DOHH2 (cell line): ENCODE results near the gene RBM33.

ENCODE experiments used
- H3F3A ChIP-seq: fragments of 200-600 bp; sonication (generic), shearing (Covaris generic); 2 replicates; pipeline ENCODE4 v1.6.0; 2016; ENCODE audit warnings: antibody characterized with exemption, mild to moderate bottlenecking; ENCODE audit not compliant: control insufficient read depth, insufficient read depth
- H3K27ac ChIP-seq: fragments of 200-600 bp; sonication (generic); 2 replicates; pipeline ENCODE4 v1.5.1; 2014; ENCODE audit warnings: low read depth, mild to moderate bottlenecking, low read length, moderate library complexity
- H3K27me3 ChIP-seq: fragments of 200-600 bp; sonication (generic); 2 replicates; pipeline ENCODE4 v1.6.1; 2014; ENCODE audit warnings: mild to moderate bottlenecking, low read length, mixed read lengths; ENCODE audit not compliant: control insufficient read depth
- H3K36me3 ChIP-seq: fragments of 200-600 bp; sonication (generic); 2 replicates; pipeline ENCODE4 v1.6.1; 2014; ENCODE audit warnings: mild to moderate bottlenecking, low read length, moderate library complexity, mixed read lengths; ENCODE audit not compliant: control insufficient read depth
- H3K4me1 ChIP-seq: fragments of 200-600 bp; sonication (generic); 2 replicates; pipeline ENCODE4 v1.6.1; 2014; ENCODE audit warnings: mild to moderate bottlenecking, low read length, mixed read lengths; ENCODE audit not compliant: control insufficient read depth
- H3K4me2 ChIP-seq: fragments of 200-600 bp; sonication (generic); 2 replicates; pipeline ENCODE4 v1.6.0; 2014; ENCODE audit warnings: mild to moderate bottlenecking, low read length, moderate library complexity
- H3K4me3 ChIP-seq: fragments of 200-600 bp; sonication (generic); 2 replicates; pipeline ENCODE4 v1.5.1; 2014; ENCODE audit warnings: mild to moderate bottlenecking, low read length, mixed read lengths
- H3K79me2 ChIP-seq: fragments of 200-600 bp; sonication (generic); 2 replicates; pipeline ENCODE4 v1.6.1; 2014; ENCODE audit warnings: mild to moderate bottlenecking, low read length, mixed read lengths; ENCODE audit not compliant: control insufficient read depth
- H3K9me2 ChIP-seq: fragments of 200-600 bp; sonication (generic); replicated peaks from 2 replicates; pipeline ENCODE4 v1.6.1; 2014; ENCODE audit warnings: mild to moderate bottlenecking, low read length, mixed read lengths; ENCODE audit not compliant: control insufficient read depth
- H3K9me3 ChIP-seq: fragments of 200-600 bp; sonication (generic); 2 replicates; pipeline ENCODE4 v1.6.1; 2014; ENCODE audit warnings: antibody characterized with exemption, low read length, mixed read lengths; ENCODE audit not compliant: control insufficient read depth, insufficient read depth
- H4K20me1 ChIP-seq: fragments of 200-600 bp; sonication (generic); 2 replicates; pipeline ENCODE4 v1.6.0; 2014; ENCODE audit warnings: low read depth, mild to moderate bottlenecking, antibody characterized with exemption, low read length, moderate library complexity; ENCODE audit not compliant: control insufficient read depth, insufficient read depth
- EZH2phosphoT487 ChIP-seq: fragments of 200-600 bp; sonication (generic); IDR thresholded peaks from 2 replicates; pipeline ENCODE4 v1.6.1; 2017; ENCODE audit warnings: borderline replicate concordance, mild to moderate bottlenecking, antibody characterized with exemption, low read length, moderate library complexity, mixed read lengths
- TF ChIP-seq, protein P1 (sequence below): fragments of 200-600 bp; sonication (generic); IDR thresholded peaks from one replicate; pipeline ENCODE4 v1.5.1; 2014; ENCODE audit warnings: antibody characterized with exemption, mild to moderate bottlenecking, low read depth, low read length; ENCODE audit not compliant: poor library complexity, severe bottlenecking

The RBM33 gene

DNA sequence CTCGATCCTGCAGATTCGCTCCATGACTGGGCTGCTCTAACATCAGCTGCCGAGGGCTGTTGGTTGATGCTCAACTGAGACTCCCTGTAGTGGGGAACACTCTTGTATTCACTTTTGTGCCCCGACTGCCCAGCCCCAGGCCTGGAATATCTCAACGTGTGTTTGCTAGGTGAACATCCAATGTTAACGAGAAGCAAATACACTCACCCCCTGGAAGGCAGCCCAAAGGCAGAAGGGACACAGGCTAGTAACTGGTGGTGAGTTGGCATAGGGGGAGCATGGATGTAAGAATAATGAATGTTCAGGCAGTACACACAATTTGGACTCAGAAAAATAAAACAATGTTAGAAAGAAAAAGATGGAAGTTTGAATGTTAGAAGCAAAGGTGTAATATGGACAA lies 24.0 kb upstream of the RBM33 start:
- Histone ChIP-seq H3K27ac (no peak overlapping the region), H3K9me3 (0 out of 2 replicates have a peak, but pooled peaks cover 4% of the 10 kb centered on the region), H3K9me2 (no peaks in the 10 kb centered on the region), H3K4me3 (no peak overlapping the region), H3K4me1 (no peaks in the 10 kb centered on the region), H3K27me3 (peaks cover 14% of the 10 kb centered on the region), H3K79me2 (no peaks in the 10 kb centered on the region), H3F3A (no peaks in the 10 kb centered on the region), H3K36me3 (no peaks in the 10 kb centered on the region), H3K4me2 (no peak overlapping the region), H4K20me1 (no peaks in the 10 kb centered on the region)
- TF ChIP-seq EZH2phosphoT487 = no peak
- TF ChIP-seq, protein P1, sequence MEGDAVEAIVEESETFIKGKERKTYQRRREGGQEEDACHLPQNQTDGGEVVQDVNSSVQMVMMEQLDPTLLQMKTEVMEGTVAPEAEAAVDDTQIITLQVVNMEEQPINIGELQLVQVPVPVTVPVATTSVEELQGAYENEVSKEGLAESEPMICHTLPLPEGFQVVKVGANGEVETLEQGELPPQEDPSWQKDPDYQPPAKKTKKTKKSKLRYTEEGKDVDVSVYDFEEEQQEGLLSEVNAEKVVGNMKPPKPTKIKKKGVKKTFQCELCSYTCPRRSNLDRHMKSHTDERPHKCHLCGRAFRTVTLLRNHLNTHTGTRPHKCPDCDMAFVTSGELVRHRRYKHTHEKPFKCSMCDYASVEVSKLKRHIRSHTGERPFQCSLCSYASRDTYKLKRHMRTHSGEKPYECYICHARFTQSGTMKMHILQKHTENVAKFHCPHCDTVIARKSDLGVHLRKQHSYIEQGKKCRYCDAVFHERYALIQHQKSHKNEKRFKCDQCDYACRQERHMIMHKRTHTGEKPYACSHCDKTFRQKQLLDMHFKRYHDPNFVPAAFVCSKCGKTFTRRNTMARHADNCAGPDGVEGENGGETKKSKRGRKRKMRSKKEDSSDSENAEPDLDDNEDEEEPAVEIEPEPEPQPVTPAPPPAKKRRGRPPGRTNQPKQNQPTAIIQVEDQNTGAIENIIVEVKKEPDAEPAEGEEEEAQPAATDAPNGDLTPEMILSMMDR = no peak

DNA sequence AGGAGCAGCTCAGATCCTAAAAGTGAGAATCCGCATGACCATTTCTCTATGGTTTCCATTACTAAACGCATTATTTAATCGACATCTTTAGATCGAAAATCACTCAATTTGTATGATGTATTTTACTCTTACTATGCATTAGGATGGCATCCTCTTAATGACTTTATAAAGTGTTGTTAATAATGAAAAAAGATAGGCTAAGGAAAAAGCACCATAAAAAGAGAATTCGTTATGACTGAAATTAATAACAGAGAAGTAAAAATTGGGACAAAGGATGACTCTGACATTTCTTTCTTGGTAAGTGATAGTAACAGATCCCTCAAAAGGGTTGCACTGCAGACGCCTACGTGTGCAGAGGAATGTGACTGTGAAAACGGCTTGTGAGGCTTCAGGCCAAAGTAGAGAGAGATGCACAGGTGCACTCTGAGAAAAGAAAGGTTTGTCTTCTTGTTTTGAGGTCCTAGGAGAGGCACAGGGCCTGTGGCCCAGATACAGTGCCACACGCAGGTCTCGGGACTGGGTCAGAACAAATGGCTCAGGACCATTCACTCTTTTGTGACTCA lies 23.0 kb upstream of the RBM33 start:
- no peaks in the 10 kb centered on the region for H3K9me2 ChIP-seq
- no peaks in the 10 kb centered on the region for H3K36me3 ChIP-seq
- no peak overlapping the region for H3K4me2 ChIP-seq
- no peaks in the 10 kb centered on the region for H3K4me1 ChIP-seq
- H3F3A ChIP-seq = no peaks in the 10 kb centered on the region
- H3K4me3 ChIP-seq = no peak overlapping the region
- peaks cover 14% of the 10 kb centered on the region for H3K27me3 ChIP-seq
- TF ChIP-seq, protein P1 = no peak
- TF ChIP-seq EZH2phosphoT487 = no peak
- H3K79me2 ChIP-seq = no peaks in the 10 kb centered on the region
- no peaks in the 10 kb centered on the region for H4K20me1 ChIP-seq
- no peak overlapping the region for H3K27ac ChIP-seq
- 0 out of 2 replicates have a peak, but pooled peaks cover 4% of the 10 kb centered on the region for H3K9me3 ChIP-seq

DNA sequence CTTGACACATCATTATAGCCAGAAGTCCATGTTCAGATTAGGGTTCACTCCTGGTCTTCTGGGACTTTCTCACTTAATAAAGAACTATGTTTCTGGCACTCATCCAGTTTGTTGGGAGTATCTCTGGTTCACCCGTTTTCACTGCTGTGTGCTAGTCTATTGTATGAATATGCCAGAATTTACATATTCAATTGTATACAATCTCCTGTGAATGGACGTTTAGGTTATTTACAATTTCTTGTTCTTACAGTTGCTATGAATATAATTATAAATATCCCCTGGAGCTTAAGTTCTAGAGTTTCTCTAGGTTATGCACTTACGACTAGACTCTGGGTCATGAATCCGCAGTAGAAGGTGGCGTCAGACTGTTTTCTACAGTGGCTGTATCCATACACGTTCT lies 20.0 kb upstream of the RBM33 start:
- Histone ChIP-seq H3K79me2 (no peaks in the 10 kb centered on the region), H3K4me2 (no peak overlapping the region), H3K9me2 (no peaks in the 10 kb centered on the region), H3K27ac (no peak overlapping the region), H4K20me1 (no peaks in the 10 kb centered on the region), H3F3A (no peaks in the 10 kb centered on the region), H3K4me1 (no peaks in the 10 kb centered on the region), H3K36me3 (no peaks in the 10 kb centered on the region), H3K4me3 (no peak overlapping the region), H3K27me3 (peaks cover 13% of the 10 kb centered on the region), H3K9me3 (peaks cover 7% of the 10 kb centered on the region)
- TF ChIP-seq EZH2phosphoT487 = no peak
- TF ChIP-seq, protein P1 = no peak
